T-helper 2 cell treated with Interferon-gamma antibody and Interleukin-4, amounts not matched to agents 5 μg/mL and 100 μg/mL, for 36 hours (primary cell): Measurements from ENCODE around the gene KDM4B.

Experiments
- DNase-seq: peaks from one replicate; pipeline ENCODE4 v3.0.0; 2021; ENCODE audit warnings: low spot score
- H3K27ac Mint-ChIP-seq: one replicate; pipeline ENCODE4 v1.8.0; 2021; ENCODE audit warnings: mild to moderate bottlenecking, mixed read lengths
- H3K27me3 Mint-ChIP-seq: one replicate; pipeline ENCODE4 v1.8.0; 2021; ENCODE audit warnings: low read depth, mixed read lengths
- H3K36me3 Mint-ChIP-seq: one replicate; pipeline ENCODE4 v1.8.0; 2021; ENCODE audit warnings: low read depth, mixed read lengths
- H3K4me1 Mint-ChIP-seq: one replicate; pipeline ENCODE4 v1.8.0; 2021; ENCODE audit warnings: low read depth, mixed read lengths
- H3K4me3 Mint-ChIP-seq: one replicate; pipeline ENCODE4 v1.8.0; 2022; ENCODE audit warnings: mild to moderate bottlenecking, moderate library complexity, mixed read lengths
- H3K9me3 Mint-ChIP-seq: one replicate; pipeline ENCODE4 v1.8.0; 2021; ENCODE audit warnings: mixed read lengths

The KDM4B gene

DNA sequence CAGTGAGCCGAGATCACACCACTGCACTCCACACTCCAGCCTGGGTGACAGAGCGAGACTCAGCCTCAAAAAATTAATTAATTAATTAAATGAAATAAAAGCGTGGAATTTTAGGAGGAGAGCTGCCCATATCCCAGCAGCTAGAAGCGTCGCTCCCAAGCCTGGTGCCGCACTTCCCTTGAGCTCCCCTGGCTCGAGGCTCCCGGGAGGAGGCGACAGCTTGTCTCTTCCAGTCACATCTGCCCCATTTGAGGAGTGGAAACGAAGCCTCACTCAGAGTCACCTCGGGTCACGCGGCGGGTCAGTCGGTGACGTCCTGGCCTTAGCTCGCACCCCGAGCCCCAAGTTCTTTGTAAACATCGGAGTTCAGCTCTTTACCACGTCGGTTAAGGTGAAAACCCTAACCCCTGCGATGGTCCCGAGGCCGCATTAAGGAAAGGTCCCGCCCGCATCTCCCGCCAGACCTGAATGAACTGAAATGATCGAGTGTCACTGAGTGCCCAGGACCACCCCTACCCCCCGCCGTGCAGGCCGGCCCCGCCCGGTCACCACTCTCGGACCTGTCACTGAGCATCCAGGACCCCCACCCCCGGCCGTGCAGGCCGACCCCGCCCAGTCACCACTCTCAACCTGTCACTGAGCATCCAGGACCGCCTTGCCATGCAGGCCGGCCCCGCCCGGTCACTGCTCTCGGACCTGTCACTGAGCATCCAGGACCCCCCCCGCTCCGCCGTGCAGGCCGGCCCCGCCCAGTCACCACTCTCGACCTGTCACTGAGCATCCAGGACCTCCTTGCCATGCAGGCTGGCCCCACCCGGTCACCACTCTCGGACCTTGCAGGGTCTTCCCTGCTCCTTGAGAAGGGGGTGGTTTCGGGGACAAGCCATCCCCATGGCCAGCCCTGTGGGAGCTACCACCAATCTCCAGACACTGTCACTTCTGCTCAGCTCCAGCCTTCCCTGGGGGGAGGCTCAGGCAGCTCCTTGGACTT, 176.9 kb downstream of the KDM4B start:
- no peak for DNase-seq
- no peaks in the 10 kb centered on the region for H3K27me3 Mint-ChIP-seq
- H3K4me1 Mint-ChIP-seq = peaks cover 3% of the 10 kb centered on the region
- no peaks in the 10 kb centered on the region for H3K9me3 Mint-ChIP-seq
- H3K4me3 Mint-ChIP-seq = no peak overlapping the region
- no peak overlapping the region for H3K27ac Mint-ChIP-seq
- H3K36me3 Mint-ChIP-seq = peaks cover 15% of the 10 kb centered on the region

- Mint-ChIP-seq H3K36me3 (peaks cover 15% of the 10 kb centered on the region), H3K27me3 (no peaks in the 10 kb centered on the region), H3K4me1 (peaks cover 3% of the 10 kb centered on the region), H3K27ac (no peak overlapping the region), H3K4me3 (no peak overlapping the region), H3K9me3 (no peaks in the 10 kb centered on the region)
- DNase-seq = no peak
Observed at GRCh38 chr19:5147074-5147977, 178.4 kb downstream of the KDM4B start.

DNA sequence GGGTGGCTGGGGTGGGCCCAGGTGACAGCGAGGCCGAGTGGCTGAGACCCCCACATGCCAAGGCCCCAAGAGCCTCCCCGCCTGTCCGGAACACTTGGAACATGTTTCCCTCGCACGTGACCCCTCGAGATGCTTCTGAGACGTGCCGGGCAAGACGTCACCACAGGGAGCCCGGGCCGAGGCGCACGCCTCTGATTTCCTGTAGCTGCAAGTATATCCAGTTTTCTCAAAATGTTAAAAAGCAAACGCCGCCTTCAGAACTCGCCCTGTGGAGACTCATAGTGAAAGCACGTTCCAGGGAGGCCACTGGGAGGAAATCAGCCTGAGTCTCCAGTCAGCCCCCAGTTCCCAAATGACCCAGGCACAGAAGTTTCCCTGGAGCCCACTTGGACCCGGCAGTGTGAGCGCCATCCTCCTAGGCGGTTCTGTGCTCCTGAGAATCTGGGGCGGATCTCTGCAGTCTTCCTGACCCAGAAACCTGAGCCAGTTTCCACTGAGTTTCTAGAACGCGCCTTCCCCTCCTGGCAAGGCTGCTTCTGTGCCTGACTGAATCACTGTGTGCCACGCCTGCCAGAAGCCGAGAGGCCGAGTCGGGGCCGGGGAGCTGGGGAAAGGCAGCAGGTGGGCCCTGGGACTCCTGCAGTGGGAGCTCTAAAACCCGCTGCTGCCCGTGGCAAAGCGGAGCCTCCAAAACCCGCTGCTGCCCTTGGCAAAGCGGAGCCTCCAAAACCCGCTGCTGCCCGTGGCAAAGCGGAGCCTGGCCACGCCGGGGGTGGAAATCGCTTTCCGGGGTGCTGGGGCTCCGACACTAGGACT, 179.3 kb downstream of the KDM4B start:
- no peaks in the 10 kb centered on the region for H3K9me3 Mint-ChIP-seq
- H3K4me1 Mint-ChIP-seq = peaks cover 3% of the 10 kb centered on the region
- H3K36me3 Mint-ChIP-seq = peaks cover 14% of the 10 kb centered on the region
- no peaks in the 10 kb centered on the region for H3K27me3 Mint-ChIP-seq
- H3K27ac Mint-ChIP-seq = no peak overlapping the region
- no peak overlapping the region for H3K4me3 Mint-ChIP-seq
- DNase-seq = no peak

DNA sequence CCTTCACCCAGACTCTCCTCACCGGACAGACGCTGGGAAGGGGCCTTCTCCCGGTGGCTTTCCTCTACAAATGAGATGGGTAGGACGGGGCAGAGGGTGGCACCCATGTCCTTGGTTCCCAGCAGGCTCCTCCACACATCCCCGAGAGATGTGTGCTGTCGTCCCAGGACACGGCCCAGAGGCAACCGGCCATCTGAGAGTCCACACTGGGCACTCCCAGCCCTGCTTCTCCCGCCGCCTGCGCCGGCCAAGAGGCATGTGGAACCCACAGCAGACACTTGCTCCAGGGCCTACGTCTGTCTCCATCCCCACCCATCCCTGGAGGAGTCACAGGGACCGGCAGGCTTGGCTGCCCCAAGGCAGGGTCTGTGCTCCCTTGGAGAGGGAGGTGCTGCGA, 179.9 kb downstream of the KDM4B start:
- Mint-ChIP-seq H3K4me1 (no peaks in the 10 kb centered on the region), H3K27ac (no peak overlapping the region), H3K27me3 (no peaks in the 10 kb centered on the region), H3K36me3 (peaks cover 11% of the 10 kb centered on the region), H3K4me3 (no peak overlapping the region), H3K9me3 (no peaks in the 10 kb centered on the region)
- no peak for DNase-seq

- DNase-seq = no peak
- Mint-ChIP-seq H3K27ac (no peak overlapping the region), H3K9me3 (no peaks in the 10 kb centered on the region), H3K27me3 (no peaks in the 10 kb centered on the region), H3K4me3 (no peak overlapping the region), H3K36me3 (peaks cover 11% of the 10 kb centered on the region), H3K4me1 (no peaks in the 10 kb centered on the region)
Observed at GRCh38 chr19:5149508-5149907, 180.6 kb downstream of the KDM4B start.

- Mint-ChIP-seq H3K4me3 (no peak overlapping the region), H3K36me3 (peaks cover 10% of the 10 kb centered on the region), H3K4me1 (no peaks in the 10 kb centered on the region), H3K27me3 (no peaks in the 10 kb centered on the region), H3K27ac (no peak overlapping the region), H3K9me3 (no peaks in the 10 kb centered on the region)
- DNase-seq = no peak
Observed at GRCh38 chr19:5149932-5150901, 181.3 kb downstream of the KDM4B start.

DNA sequence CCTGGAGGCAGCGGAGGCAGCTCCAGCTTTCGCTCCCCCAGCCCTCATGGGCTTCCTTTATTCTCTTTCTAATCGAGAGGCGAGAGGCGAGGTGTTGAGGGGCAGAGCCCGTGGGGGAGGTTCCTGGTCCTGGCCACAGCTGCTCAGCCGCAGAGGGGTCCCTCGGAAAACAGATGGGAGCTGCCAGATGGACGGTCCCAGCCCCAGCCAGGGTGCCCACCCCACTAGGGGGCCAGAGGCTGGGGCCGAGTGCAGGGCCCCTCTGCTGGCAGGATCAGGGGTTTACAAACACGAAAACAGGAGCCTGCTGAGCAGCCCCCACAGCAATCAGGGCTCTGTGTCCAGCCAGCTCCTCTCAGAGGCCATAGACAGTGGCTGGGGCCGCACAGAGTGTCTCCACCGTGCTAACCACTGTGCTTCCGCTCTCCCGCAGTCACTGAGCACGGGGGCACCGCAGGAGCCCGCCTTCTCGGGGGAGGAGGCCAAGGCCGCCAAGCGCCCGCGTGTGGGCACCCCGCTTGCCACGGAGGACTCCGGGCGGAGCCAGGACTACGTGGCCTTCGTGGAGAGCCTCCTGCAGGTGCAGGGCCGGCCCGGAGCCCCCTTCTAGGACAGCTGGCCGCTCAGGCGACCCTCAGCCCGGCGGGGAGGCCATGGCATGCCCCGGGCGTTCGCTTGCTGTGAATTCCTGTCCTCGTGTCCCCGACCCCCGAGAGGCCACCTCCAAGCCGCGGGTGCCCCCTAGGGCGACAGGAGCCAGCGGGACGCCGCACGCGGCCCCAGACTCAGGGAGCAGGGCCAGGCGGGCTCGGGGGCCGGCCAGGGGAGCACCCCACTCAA, 182.2 kb downstream of the KDM4B start:
- DNase-seq = no peak
- Mint-ChIP-seq H3K27me3 (no peaks in the 10 kb centered on the region), H3K4me3 (no peak overlapping the region), H3K36me3 (peaks cover 9% of the 10 kb centered on the region), H3K4me1 (no peaks in the 10 kb centered on the region), H3K27ac (no peak overlapping the region), H3K9me3 (no peaks in the 10 kb centered on the region)

DNA sequence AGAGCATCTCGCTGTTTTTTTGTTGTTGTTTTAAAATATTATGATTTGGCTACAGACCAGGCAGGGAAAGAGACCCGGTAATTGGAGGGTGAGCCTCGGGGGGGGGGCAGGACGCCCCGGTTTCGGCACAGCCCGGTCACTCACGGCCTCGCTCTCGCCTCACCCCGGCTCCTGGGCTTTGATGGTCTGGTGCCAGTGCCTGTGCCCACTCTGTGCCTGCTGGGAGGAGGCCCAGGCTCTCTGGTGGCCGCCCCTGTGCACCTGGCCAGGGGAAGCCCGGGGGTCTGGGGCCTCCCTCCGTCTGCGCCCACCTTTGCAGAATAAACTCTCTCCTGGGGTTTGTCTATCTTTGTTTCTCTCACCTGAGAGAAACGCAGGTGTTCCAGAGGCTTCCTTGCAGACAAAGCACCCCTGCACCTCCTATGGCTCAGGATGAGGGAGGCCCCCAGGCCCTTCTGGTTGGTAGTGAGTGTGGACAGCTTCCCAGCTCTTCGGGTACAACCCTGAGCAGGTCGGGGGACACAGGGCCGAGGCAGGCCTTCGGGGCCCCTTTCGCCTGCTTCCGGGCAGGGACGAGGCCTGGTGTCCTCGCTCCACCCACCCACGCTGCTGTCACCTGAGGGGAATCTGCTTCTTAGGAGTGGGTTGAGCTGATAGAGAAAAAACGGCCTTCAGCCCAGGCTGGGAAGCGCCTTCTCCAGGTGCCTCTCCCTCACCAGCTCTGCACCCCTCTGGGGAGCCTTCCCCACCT, 183.3 kb downstream of the KDM4B start:
- no peaks in the 10 kb centered on the region for H3K9me3 Mint-ChIP-seq
- H3K36me3 Mint-ChIP-seq = peaks cover 3% of the 10 kb centered on the region
- H3K4me3 Mint-ChIP-seq = no peak overlapping the region
- no peaks in the 10 kb centered on the region for H3K27me3 Mint-ChIP-seq
- no peak for DNase-seq
- no peaks in the 10 kb centered on the region for H3K4me1 Mint-ChIP-seq
- no peak overlapping the region for H3K27ac Mint-ChIP-seq

DNA sequence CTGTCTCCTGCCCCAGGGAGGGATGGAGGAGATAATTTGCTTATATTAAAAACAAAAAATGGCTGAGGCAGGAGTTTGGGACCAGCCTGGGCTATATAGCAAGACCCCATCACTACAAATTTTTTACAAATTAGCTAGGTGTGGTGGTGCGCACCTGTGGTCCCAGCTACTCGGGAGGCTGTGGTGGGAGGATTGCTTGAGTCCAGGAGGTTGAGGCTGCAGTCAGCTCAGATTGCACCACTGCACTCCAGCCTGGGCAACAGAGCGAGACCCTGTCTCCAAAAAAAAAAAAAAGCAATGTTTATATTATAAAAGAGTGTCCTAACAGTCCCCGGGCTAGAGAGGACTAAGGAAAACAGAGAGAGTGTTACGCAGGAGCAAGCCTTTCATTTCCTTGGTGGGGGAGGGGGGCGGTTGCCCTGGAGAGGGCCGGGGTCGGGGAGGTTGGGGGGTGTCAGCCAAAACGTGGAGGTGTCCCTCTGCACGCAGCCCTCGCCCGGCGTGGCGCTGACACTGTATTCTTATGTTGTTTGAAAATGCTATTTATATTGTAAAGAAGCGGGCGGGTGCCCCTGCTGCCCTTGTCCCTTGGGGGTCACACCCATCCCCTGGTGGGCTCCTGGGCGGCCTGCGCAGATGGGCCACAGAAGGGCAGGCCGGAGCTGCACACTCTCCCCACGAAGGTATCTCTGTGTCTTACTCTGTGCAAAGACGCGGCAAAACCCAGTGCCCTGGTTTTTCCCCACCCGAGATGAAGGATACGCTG, 184.0 kb downstream of the KDM4B start:
- no peak overlapping the region for H3K4me3 Mint-ChIP-seq
- no peaks in the 10 kb centered on the region for H3K9me3 Mint-ChIP-seq
- H3K27me3 Mint-ChIP-seq = no peaks in the 10 kb centered on the region
- no peak overlapping the region for H3K27ac Mint-ChIP-seq
- H3K4me1 Mint-ChIP-seq = no peaks in the 10 kb centered on the region
- peaks cover 5% of the 10 kb centered on the region for H3K36me3 Mint-ChIP-seq
- no peak for DNase-seq

DNA sequence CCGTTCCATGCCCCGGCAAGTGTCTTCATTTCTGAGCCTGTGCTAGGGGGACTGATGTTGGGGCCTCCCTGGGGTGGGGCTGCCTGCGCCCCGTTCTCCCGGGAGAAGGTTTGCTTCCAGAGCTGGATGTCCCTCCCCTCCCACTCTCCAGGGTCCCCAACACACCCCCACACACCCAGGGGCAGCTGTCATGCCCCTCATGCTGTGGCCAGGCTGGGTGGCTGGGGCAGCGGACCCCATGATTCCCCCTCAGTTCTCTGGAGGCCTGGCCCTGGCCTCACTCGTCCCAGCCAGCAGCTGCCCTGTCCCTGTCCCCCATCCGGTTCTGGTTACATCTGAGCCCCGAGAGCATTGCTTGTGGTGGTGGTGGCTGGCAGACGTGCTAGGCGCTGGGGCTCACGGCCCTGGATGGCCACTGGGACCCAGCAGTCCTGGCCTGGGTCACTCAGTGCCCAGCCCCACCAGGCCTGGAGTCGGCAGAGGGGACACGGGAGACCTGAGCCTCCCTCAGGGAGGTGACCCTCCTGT, 184.8 kb downstream of the KDM4B start:
- Mint-ChIP-seq H3K36me3 (peaks cover 5% of the 10 kb centered on the region), H3K27me3 (no peaks in the 10 kb centered on the region), H3K4me1 (no peaks in the 10 kb centered on the region), H3K4me3 (no peak overlapping the region), H3K9me3 (peaks cover 3% of the 10 kb centered on the region), H3K27ac (no peak overlapping the region)
- no peak for DNase-seq
